HAP-1 (cell line): ENCODE data around the gene MTA2.
"Not testable (repeated sequence)": the region's sequence is repeated elsewhere in the genome, so short reads cannot be mapped to it uniquely, and the experiment has no call there.

Source experiments
- DNase-seq, 2 experiments: peaks; one replicate each; pipeline ENCODE4 v3.0.0-alpha.2; 2016 to 2020; ENCODE audit warnings: low spot score in 2 of 2
- H3K27me3 ChIP-seq: fragments of 250-450 bp; sonication (Bioruptor Pico); 2 replicates; pipeline ENCODE4 v1.5.1; 2020; ENCODE audit warnings: low read depth, mild to moderate bottlenecking, moderate library complexity
- H3K36me3 ChIP-seq: fragments of 250-450 bp; sonication (Bioruptor Pico); replicated peaks from 2 replicates; pipeline ENCODE4 v1.5.1; 2020; ENCODE audit warnings: mild to moderate bottlenecking
- H3K4me1 ChIP-seq: fragments of 250-450 bp; sonication (Bioruptor Pico); 2 replicates; pipeline ENCODE4 v1.5.1; 2020; ENCODE audit warnings: mild to moderate bottlenecking
- H3K4me3 ChIP-seq: fragments of 250-450 bp; sonication (Bioruptor Pico); 2 replicates; pipeline ENCODE4 v1.5.1; 2020; ENCODE audit warnings: mild to moderate bottlenecking, moderate library complexity
- H3K9me3 ChIP-seq: fragments of 250-450 bp; sonication (Bioruptor Pico); 2 replicates; pipeline ENCODE4 v1.5.1; 2020; ENCODE audit warnings: mild to moderate bottlenecking, moderate library complexity
- in situ Hi-C: fragments of 300-500 bp; cut with MboI; formaldehyde crosslinking; loops from 3 replicates; pipeline ENCODE4 v1.14.3; 2020; ENCODE audit warnings: low sequenced_read_pairs, inconsistent platforms, mixed read lengths

Gene MTA2

DNA sequence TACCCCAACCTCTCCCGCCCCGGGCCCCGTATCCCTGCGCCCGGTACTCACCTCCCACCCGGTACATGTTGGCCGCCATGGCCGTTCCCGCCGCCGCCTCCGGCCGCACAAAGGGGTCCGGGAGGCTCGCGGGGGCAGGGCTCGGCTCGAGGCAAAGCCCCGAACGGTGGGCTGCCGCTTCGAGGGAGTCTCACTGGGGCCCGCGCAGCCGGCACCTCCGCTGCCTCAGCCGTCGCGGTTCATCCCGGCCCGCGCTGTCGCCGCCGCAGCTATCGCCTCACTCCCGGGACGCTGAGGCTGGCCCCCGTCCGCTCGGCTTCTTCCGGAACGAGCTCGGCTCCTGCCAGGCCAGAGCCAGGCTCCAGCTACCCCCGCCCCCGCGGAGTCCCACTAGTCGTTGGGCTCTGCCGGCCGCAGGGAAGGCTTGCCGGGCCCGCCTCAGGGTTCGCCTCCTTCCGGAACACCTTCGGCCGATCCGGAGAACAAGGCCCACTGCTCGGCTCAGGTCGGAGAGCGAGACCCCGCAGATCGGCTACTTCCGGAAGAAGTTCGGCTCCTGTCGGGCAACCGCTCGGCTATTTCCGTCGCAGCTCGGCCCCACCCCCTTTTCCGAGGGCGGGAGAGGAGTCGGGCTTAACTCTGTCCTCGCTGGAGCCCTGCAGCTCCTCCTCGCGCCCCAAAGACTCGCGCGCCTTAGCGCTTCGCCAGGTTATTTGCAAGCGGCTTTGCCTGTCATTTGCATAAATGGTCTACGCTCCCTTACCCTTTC is at the start of gene MTA2:
Gene MTA2 (minus strand): TSS at position 494 of the 769 bp plus-strand sequence. CDS start 415 bp downstream, at position 79.
- Histone ChIP-seq H3K9me3 (no peaks in the 10 kb centered on the region), H3K27me3 (no peaks in the 10 kb centered on the region), H3K4me1 (peaks cover 19% of the 10 kb centered on the region), H3K36me3 (peaks cover 75% of the 10 kb centered on the region), H3K4me3 (peak within 1 kb of the TSS; percentile 96)
- in situ Hi-C loops = no loop called here
- DNase-seq = peak; percentile 96 to 99

DNA sequence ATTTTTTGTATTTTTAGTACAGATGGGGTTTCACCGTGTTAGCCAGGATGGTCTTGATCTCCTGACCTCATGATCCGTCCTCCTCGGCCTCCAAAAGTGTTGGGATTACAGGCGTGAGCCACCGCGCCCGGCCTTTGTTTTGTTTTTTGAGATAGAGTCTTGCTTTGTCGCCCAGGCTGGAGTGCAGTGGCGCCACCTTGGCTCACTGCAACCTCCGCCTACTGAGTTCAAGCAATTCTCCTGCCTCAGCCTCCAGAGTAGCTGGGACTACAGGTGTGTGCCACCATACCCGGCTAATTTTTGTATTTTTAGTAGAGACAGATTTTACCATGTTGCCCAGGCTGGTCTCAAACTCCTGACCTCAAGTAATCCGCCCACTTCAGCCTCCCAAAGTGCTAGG is 48.6 kb upstream of the MTA2 start:
- Histone ChIP-seq H3K4me1 (peaks cover 15% of the 10 kb centered on the region), H3K36me3 (peaks cover 34% of the 10 kb centered on the region)
- H3K9me3 ChIP-seq, H3K27me3 ChIP-seq, H3K4me3 ChIP-seq, DNase-seq, in situ Hi-C loops: not testable (repeated sequence)

DNA sequence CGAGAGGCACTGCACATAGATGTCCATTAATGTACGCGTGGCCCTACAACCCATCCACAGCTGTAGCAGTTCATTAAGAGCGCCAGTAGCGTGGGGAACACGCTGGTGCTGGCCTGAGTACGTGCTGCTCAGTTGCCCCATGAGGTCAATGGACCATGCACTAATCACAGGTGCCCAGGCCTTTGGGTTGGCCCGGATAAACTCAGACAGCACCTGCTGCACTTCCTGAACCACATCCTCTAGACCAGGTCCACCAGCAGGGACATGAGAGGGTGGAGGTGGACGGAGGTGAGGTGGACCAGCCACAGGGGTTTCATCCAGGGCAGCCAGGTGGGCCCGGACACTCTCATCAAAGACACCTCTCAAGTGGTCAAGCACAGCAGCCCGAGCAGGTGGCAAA is 47.8 kb upstream of the MTA2 start:
- Histone ChIP-seq H3K27me3 (no peaks in the 10 kb centered on the region), H3K36me3 (peaks cover 41% of the 10 kb centered on the region), H3K4me1 (peaks cover 20% of the 10 kb centered on the region), H3K9me3 (no peaks in the 10 kb centered on the region), H3K4me3 (no peak overlapping the region)
- DNase-seq = no peak
- in situ Hi-C loops = no loop called here

DNA sequence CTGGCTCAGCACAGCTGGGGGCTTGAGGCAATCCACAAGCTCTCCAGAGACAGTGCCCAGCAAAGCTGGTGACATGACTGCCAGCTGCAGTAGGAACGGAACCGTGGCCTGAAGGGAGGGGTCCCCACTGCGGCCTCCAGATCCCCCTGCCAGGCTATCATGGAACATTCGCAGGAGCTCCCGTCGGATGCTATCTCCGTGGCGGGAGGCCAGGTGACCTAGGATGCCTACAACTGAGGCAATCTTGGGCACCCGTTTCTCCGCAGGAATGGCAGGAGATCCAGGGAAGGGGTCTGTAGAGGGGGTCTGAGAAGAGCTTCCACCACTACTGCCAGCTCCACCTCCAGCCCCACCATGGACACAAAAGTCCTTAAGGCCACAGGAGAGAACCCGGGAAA is 47.3 kb upstream of the MTA2 start:
- Histone ChIP-seq H3K4me3 (no peak overlapping the region), H3K9me3 (no peaks in the 10 kb centered on the region), H3K36me3 (peaks cover 46% of the 10 kb centered on the region), H3K4me1 (peaks cover 20% of the 10 kb centered on the region), H3K27me3 (no peaks in the 10 kb centered on the region)
- in situ Hi-C loops = no loop called here
- DNase-seq = no peak

DNA sequence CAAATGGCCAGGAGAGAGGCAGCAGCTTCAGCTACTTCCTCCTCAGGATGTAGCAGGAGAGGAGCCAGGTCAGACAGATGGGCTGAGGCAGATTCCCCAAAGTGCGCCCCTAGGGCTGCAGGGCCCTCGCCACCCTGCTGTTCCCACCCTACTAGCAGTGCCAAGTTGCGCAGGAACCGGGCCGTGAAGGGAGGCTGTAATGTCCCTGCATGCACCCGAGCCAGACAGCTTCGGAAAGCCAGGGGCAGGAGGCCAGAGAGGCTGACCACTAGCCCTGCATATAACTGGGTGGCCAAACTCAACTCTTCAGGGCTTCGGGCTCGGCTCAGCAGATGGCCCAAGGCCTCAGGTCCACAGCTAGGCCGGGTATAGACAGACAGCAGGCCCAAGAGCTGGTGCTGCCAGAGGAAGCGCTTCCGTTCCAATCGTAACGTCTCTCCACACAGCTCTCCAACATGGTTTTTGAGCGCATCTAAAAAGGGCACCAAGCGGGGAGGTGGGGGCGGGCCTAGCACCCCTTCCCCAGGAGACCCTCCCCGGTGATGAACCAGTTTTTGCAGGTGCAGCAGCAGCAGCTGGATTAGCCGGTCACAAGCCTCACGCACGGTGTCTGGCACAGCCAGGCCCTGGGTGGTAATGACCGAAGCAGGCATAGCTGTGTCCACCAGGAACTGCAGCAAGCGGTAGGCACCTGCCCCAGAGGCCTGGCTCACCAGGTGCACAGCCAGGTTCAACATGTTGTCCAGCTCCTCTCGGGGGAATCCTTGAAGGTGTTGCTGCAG is 46.7 kb upstream of the MTA2 start:
- no peak for DNase-seq
- Histone ChIP-seq H3K4me1 (peaks cover 17% of the 10 kb centered on the region), H3K36me3 (peaks cover 51% of the 10 kb centered on the region), H3K9me3 (no peaks in the 10 kb centered on the region), H3K27me3 (no peaks in the 10 kb centered on the region), H3K4me3 (no peak overlapping the region)
- in situ Hi-C loops = no loop called here

DNA sequence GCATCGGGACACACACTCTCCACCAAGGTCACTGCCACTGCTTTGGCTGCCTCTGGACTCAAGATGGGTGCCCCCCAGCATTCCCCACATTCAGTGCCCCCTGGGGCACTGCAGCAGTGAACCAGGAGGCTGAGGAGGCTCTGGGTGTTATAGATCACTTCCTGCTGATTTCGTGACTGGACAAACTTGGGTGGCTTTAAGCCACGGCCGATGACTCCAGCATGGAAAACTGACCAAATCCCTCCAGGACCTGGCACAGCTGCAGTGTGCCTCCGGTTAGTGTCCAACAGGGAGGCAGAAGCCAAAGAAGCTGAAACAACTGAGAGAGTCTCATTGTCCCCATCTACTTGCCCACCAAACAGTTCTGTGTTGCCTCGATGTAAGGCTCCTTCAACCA is 45.9 kb upstream of the MTA2 start:
- no peaks in the 10 kb centered on the region for H3K9me3 ChIP-seq
- peaks cover 17% of the 10 kb centered on the region for H3K4me1 ChIP-seq
- H3K36me3 ChIP-seq = peaks cover 58% of the 10 kb centered on the region
- in situ Hi-C loops = no loop called here
- H3K4me3 ChIP-seq = no peak overlapping the region
- no peaks in the 10 kb centered on the region for H3K27me3 ChIP-seq
- no peak for DNase-seq

DNA sequence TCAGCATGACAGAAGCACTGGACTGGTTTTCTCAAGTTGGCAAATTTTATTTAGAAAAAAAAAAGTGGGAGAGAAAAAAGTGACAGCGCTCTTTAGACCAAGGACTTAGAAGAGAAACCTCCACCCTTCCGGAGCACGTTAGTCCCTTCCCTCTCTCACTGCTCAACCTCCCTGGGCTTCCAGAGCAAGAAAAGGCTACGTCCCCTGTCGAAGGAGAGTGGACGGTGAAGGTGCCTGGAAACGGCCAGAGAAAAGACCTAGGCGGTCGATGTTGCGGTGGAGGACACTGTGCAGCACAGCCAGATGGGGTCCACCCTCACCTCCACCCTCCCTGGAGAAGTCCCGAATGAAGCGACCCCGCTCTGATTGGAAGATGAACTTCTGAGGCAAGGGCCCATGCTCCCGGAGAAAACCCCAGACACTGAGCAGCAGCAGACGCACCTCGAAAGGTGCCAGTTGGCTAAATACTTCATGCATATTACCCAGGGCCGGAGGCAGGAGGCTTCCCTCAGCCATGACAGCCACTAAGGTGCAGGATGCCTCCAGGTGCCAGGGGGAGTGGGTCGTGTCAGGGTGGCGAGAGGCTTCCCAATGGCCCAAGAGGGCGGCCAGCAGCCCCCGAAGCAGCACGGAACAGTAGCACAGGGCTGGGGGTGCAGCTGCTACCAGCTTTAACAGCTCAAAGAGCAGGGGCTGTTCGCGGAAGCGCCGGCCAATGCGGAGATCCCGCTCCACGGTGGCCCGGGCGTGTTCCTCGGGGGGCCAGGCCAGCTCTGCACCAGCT is 45.4 kb upstream of the MTA2 start:
- H3K9me3 ChIP-seq = no peaks in the 10 kb centered on the region
- in situ Hi-C loops = no loop called here
- peaks cover 59% of the 10 kb centered on the region for H3K36me3 ChIP-seq
- no peak overlapping the region for H3K4me3 ChIP-seq
- no peaks in the 10 kb centered on the region for H3K27me3 ChIP-seq
- DNase-seq = no peak
- H3K4me1 ChIP-seq = peaks cover 17% of the 10 kb centered on the region

DNA sequence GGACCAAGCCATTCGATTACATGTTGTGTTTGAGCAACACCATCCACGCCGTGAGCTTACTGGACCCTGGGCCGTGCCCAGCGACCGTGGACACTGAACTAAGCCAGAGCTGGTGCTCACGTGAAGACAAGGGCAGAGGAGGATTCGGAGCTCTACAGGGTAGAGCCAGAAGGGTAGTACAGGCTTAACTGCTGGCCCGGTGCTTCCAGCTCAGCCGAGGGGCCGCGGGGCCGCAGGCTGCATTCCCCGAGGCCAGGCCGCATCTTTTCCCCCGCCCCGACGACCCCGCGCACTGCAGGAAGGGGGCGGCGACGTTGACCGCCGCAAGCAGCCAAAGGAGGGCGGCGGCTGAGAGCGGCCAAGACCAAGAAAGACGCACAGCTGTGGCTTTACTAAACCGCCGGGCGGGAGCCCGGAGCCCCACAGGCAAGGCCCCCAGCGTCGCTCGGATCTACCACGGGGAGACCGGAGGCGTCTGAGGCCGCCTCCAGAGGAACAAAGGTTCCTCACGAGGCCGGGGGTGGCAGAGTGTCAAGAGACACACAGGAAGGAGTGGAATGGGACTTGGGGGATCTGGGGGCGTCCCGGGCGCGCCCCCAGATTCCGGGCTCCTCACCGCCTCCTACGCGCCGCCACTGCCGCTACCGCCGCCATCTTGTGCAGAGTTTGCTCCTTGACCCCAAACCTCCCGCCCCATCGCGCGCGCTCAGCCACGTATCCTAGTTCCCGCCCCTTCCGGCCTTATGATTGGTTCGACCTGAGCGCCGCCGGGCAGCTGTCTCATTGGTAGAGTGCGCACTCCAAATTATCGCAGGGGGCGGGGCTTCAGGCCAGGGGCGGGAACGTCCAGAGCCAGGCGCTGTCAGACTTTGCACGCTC is 44.5 kb upstream of the MTA2 start, which contains the start of gene GANAB:
Gene GANAB (minus strand): TSS at position 668 of the 879 bp plus-strand sequence. CDS start 14 bp downstream, at position 654.
- in situ Hi-C loops = no loop called here
- H3K36me3 ChIP-seq = peaks cover 63% of the 10 kb centered on the region
- peak; percentile 97 to 100 for DNase-seq
- no peaks in the 10 kb centered on the region for H3K9me3 ChIP-seq
- H3K27me3 ChIP-seq = no peaks in the 10 kb centered on the region
- H3K4me3 ChIP-seq = peak within 1 kb of the TSS; percentile 94
- peaks cover 12% of the 10 kb centered on the region for H3K4me1 ChIP-seq

DNA sequence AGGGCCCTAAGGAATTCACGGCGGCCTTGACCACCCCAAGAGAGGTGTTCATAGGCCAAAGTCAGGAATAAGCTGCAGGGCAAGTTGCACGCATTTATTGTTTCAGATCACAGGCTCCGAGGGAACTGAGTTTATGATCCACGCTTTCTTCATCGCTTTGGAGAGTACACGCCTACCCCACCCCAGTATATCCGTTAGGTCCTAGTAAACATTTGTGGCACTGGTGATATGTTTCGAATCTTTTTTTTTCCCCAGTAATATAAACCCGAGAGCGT is 43.9 kb upstream of the MTA2 start:
- H3K9me3 ChIP-seq = no peaks in the 10 kb centered on the region
- no peaks in the 10 kb centered on the region for H3K27me3 ChIP-seq
- peaks cover 12% of the 10 kb centered on the region for H3K4me1 ChIP-seq
- no peak for DNase-seq
- H3K4me3 ChIP-seq = peak overlapping the region; percentile 94
- H3K36me3 ChIP-seq = peaks cover 67% of the 10 kb centered on the region
- in situ Hi-C loops = no loop called here

DNA sequence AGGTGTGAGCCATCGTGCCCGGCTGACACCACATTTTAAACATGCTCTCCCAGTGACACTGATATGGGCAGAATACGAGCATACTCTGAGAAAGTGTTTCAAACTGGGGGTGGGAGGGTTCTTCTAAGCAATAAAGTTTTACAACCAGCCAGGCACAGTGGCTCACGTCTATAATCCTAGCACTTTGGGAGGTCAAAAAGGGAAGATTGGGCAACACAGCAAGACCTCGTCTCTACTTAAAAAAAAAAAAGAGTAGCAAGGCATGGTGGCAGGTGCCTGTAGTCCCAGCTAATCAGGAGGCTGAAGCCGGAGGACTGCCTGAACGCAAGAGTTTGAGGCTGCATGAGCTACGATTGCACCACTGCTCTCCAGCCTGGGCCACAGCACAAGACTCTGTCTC is 42.6 kb upstream of the MTA2 start:
- no peak overlapping the region for H3K4me3 ChIP-seq
- H3K9me3 ChIP-seq = no peaks in the 10 kb centered on the region
- peaks cover 64% of the 10 kb centered on the region for H3K36me3 ChIP-seq
- in situ Hi-C loops = no loop called here
- H3K4me1 ChIP-seq = peaks cover 12% of the 10 kb centered on the region
- no peaks in the 10 kb centered on the region for H3K27me3 ChIP-seq
- no peak for DNase-seq

DNA sequence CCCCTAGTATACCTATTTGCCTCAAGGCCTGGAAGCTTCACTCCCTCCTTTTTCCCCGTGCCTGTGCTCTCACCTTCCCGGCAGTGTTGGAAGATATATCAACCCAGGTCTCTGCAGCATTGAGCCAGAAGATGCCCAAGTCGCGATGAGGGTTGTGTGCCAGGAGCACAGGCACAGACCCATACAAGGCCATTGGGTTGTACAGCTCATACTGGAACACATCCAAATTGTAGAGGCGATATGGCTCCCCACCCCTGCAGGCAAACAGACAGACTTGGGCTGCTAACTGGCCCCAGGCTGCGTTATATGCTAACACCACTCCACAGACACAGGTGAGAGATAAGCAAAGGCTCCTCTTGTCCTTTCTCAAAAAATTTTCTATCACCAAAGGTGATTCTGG is 30.8 kb upstream of the MTA2 start:
- Histone ChIP-seq H3K36me3 (peaks cover 98% of the 10 kb centered on the region), H3K9me3 (no peaks in the 10 kb centered on the region), H3K4me3 (no peak overlapping the region), H3K27me3 (no peaks in the 10 kb centered on the region), H3K4me1 (no peaks in the 10 kb centered on the region)
- in situ Hi-C loops = no loop called here
- no peak for DNase-seq

DNA sequence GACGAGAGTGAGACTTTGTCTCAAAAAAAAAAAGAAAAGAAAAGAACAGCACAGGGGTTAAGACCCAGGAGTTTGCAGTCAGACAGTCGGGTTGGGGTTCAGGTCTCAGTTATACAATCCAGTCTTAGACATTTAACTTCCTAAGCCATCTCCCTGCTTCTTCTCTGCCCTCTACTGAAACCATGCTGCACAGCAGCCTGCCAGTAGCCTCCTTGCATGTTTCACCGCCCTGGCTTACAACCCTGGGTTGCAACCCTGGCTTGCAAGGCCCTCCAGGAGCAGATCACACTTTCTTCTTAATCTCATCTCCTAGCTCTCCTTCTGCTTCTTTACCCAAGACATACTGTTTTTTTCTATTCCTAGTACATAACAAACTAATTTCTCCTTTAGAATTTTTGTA is 26.0 kb upstream of the MTA2 start:
- DNase-seq = no peak
- in situ Hi-C loops = no loop called here
- no peaks in the 10 kb centered on the region for H3K27me3 ChIP-seq
- peaks cover 80% of the 10 kb centered on the region for H3K36me3 ChIP-seq
- H3K4me3 ChIP-seq = no peak overlapping the region
- no peaks in the 10 kb centered on the region for H3K9me3 ChIP-seq
- no peaks in the 10 kb centered on the region for H3K4me1 ChIP-seq

DNA sequence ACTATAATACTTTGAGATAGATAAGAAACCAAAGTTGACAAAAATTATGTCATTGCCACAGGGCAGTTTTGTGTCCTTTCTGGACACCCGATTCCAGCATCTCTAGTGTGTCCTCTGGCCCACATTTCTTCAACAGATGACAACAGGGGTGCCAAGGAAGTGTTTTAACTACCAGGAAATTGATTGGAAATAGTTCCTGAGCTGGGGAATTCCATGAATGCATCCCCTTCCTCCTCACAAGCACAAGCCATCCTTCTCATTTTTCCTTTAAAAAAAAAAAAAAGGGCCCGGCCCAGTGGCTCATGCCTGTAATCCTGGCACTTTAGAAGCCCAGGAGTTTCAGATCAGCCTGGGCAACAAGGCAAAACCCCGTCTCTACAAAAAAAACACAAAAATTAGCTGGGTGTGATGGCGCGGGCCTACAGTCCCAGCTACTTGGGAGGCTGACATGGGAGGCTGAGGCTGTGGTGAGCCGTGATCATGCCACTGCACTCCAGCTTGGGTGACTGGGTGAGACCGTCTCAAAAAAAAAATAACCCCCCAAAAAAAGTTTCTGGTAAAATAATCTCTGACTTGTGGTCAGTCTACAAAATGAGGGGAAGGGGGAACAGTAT is 20.9 kb upstream of the MTA2 start:
- peaks cover 3% of the 10 kb centered on the region; the same call in 1 of the 2 replicates for H3K9me3 ChIP-seq
- peaks cover 9% of the 10 kb centered on the region for H3K4me1 ChIP-seq
- in situ Hi-C loops = no loop called here
- DNase-seq = no peak
- H3K4me3 ChIP-seq = peak overlapping the region; percentile 79
- H3K36me3 ChIP-seq = peaks cover 38% of the 10 kb centered on the region
- no peaks in the 10 kb centered on the region for H3K27me3 ChIP-seq
